HCT116 (cell line): ENCODE results near the gene SFXN4.

ENCODE experiments used
- CBX3 ChIP-seq: IDR thresholded peaks from 2 replicates; pipeline ENCODE4 v1.6.1; 2012; ENCODE audit warnings: low read depth
- CTCF ChIP-seq, 3 experiments: fragments of 200-600 bp in 1 of 3; sonication (generic) in 1 of 3; IDR thresholded peaks in 2 of 3; conservative IDR thresholded peaks in 1 of 3; 2 replicates each; pipeline ENCODE4 v1.5.1; 2012 to 2017; ENCODE audit warnings: low read depth in 2 of 3, low read length in 2 of 3, antibody characterized with exemption in 1 of 3, borderline replicate concordance in 1 of 3, control low read depth in 1 of 3, mild to moderate bottlenecking in 1 of 3, mixed read lengths in 1 of 3, mixed run types in 1 of 3, moderate library complexity in 1 of 3; ENCODE audit not compliant: insufficient read depth in 1 of 3
- EZH2 ChIP-seq: fragments of 200-600 bp; sonication (generic); IDR thresholded peaks from 2 replicates; pipeline ENCODE4 v1.6.1; 2017; ENCODE audit warnings: antibody characterized with exemption, mixed run types
- MAX ChIP-seq: IDR thresholded peaks from 2 replicates; pipeline ENCODE4 v1.6.1; 2012
- POLR2A ChIP-seq: IDR thresholded peaks from 2 replicates; pipeline ENCODE4 v1.7.0; 2011; ENCODE audit warnings: borderline replicate concordance; ENCODE audit not compliant: insufficient read depth, insufficient read length; ENCODE audit errors: extremely low read depth
- POLR2AphosphoS5 ChIP-seq: IDR thresholded peaks from 2 replicates; pipeline ENCODE4 v1.6.1; 2011; ENCODE audit warnings: mild to moderate bottlenecking, low read depth, low read length, moderate library complexity

- TF ChIP-seq CTCF (IDR thresholded peaks at IDR 0.05 in 2 of 3, conservative IDR thresholded peaks at IDR 0.05 in 1 of 3; ENCODE audit: borderline replicate concordance in 1 of 3, insufficient read depth in 1 of 3, low read depth in 2 of 3, low read length in 2 of 3) (no peak), POLR2A (no peak), POLR2AphosphoS5 (no peak), EZH2 (no peak), MAX (no peak), CBX3 (no peak)
Measured at GRCh38 chr10:119129721-119130120, 35.8 kb downstream of the SFXN4 start.
